RWPE1 (cell line): ENCODE results near the gene ARAF.

Source experiments
- CTCF ChIA-PET: fragments of 350-600 bp; sonication (Branson Sonifier 250); formaldehyde crosslinking; extraction: SDS; loops from one replicate; lab custom pipeline; 2021; lab: Yijun Ruan, JAX
- POLR2A ChIA-PET: fragments of 400-600 bp; formaldehyde crosslinking; extraction: SDS; loops from one replicate; lab custom pipeline; 2020; ENCODE audit warnings: antibody characterized with exemption; ENCODE audit not compliant: low non-redundant PET; lab: Yijun Ruan, JAX
- DNase-seq: peaks from one replicate; pipeline ENCODE4 v3.0.0; 2012; ENCODE audit warnings: low spot score
- H3K27ac ChIP-seq: fragments of 450-650 bp; 2 replicates; pipeline ENCODE4 v1.5.1; 2017
- TF ChIP-seq, protein P1 (sequence below): fragments of 450-650 bp; conservative IDR thresholded peaks from 2 replicates; pipeline ENCODE4 v1.5.1; 2017; ENCODE audit warnings: low read depth, mild to moderate bottlenecking

ARAF gene

DNA sequence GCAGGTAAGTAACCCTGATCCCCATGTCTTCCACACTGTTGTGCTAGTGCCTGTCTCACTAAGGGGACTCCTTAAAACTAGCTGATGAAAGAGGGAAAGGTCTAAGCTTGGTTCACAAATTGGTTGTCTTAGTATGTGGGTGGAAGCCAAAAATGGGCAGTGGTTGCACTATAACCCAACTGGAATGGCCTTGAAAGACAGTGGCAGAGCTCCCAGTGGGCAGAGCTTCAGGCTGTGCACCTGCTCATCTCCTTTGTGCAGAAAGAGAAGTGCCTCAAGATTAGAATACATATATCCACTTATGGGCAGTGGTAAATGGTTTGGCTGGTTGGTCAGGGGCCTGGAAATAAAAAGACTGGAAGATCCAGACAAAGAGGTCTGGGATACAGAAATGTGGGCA, 51.4 kb downstream of the ARAF start:
- CTCF ChIA-PET = no interaction called here
- POLR2A ChIA-PET = no interaction called here

DNA sequence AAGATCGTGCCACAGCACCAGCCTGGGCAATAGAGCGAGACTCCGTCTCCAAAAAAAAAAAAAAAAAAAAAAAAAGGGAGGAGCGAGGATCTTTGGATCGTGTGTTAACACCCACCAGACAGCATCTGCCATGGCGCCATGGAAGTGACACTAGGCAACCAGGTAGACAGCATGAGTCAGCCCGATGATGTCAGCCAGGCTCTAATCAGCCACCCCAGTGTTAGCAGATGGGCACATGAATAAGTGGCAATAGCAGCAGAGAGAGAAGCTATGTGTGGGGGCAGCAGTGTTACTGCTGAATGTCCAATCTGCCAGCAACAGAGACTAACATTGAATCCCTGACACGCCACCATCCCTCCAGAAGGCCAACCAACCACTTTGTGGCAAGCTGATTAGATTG, 52.1 kb downstream of the ARAF start:
- POLR2A ChIA-PET = no interaction called here
- CTCF ChIA-PET = no interaction called here
- TF ChIP-seq, protein P1, sequence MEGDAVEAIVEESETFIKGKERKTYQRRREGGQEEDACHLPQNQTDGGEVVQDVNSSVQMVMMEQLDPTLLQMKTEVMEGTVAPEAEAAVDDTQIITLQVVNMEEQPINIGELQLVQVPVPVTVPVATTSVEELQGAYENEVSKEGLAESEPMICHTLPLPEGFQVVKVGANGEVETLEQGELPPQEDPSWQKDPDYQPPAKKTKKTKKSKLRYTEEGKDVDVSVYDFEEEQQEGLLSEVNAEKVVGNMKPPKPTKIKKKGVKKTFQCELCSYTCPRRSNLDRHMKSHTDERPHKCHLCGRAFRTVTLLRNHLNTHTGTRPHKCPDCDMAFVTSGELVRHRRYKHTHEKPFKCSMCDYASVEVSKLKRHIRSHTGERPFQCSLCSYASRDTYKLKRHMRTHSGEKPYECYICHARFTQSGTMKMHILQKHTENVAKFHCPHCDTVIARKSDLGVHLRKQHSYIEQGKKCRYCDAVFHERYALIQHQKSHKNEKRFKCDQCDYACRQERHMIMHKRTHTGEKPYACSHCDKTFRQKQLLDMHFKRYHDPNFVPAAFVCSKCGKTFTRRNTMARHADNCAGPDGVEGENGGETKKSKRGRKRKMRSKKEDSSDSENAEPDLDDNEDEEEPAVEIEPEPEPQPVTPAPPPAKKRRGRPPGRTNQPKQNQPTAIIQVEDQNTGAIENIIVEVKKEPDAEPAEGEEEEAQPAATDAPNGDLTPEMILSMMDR = no peak
- no peak for DNase-seq
- no peak overlapping the region for H3K27ac ChIP-seq

More for the DNA sequence above, 51.4 kb downstream of the ARAF start:
- no peak for DNase-seq
- no peak overlapping the region for H3K27ac ChIP-seq
- TF ChIP-seq, protein P1 = no peak

DNA sequence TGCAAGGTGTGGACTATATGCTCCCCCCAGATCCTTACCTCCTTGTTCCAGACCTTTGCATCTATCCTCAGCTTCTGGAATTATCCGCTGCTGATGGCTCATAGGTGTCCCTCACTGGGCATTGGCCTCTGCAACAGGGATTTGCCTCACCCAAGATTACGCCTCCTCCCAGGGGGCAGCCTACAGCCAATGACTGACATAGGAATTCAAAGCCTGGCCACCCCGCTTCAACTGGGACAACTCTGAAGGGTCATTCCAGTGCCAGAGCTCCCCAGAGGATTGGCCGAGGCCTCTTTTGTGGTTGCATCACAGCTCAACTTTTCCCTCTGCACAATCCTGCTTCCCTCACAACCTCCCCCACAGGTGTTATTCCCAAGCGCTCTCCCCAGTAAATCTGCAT, 53.6 kb downstream of the ARAF start:
- ChIA-PET CTCF (interaction anchor here (0.5 to 0.7 kb wide), 2 partner anchors 10 to 14 kb away, joined by 3 to 4 read pairs; no protein-coding TSS in a partner anchor), POLR2A (no interaction called here)
- no peak overlapping the region for H3K27ac ChIP-seq
- no peak for DNase-seq
- TF ChIP-seq, protein P1 = no peak

DNA sequence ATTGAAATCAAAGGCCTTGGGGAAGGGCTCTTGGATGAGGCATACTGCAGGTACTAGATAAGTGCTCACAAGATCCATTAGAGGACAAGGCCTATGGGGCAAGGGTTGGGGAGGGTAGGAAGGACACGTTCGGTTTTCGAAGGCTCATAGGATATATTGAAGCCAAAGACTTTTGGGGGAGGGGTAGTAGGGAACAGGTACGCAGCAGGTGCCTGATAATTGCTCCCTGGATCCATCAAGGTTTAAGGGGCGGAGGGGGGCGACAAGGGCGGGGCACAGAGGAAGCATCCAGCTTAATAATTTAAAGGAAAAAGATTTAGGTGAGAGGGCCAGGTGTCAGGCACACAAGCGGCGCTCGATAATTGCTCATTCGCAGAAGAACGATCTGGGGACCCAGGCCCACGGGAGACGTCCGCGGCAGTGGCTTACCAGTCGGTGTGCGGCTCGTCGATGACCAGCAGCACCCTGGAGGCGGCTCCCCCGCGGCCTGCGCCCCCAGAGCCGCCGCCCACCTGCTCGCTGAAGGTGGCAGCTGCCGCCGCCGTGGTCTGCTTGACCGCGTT, 58.0 kb downstream of the ARAF start:
- POLR2A ChIA-PET = no interaction called here
- H3K27ac ChIP-seq = no peak overlapping the region
- CTCF ChIA-PET = no interaction called here
- no peak for DNase-seq
- TF ChIP-seq, protein P1 = no peak

DNA sequence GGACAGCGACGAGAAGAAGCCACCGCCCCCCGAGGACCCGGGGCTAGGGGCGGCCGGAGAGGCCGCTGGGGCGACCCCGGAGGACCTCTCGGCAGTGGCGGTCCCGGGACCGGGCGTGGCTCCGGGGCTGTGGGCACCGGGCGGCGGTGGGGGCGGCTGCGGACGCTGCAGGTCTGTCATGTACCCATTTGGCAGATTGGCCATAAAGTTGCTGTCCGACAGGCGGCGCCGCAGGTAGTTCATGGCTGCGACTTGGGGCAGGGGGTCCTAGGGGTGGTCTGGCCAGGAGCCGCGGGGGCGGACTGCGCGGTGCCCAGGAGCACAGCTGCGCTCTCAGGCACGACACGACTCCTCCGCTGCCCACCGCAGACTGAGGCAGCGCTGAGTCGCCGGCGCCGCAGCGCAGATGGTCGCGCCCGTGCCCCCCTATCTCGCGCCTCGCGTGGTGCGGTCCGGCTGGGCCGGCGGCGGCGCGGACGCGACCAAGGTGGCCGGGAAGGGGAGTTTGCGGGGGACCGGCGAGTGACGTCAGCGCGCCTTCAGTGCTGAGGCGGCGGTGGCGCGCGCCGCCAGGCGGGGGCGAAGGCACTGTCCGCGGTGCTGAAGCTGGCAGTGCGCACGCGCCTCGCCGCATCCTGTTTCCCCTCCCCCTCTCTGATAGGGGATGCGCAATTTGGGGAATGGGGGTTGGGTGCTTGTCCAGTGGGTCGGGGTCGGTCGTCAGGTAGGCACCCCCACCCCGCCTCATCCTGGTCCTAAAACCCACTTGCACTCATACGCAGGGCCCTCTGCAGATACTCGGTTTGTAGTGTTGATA, 58.7 kb downstream of the ARAF start, which contains the start of gene SYN1:
SYN1 (minus strand) TSS at position 372 of the 817 bp plus-strand sequence; CDS start at position 243, 129 bp downstream.
- CTCF ChIA-PET = interaction anchor here (0.7 kb wide), 1 partner anchor 23 kb away, joined by 3 read pairs; no protein-coding TSS in a partner anchor
- no peak within 1 kb of the TSS for H3K27ac ChIP-seq
- peak; percentile 81 for DNase-seq
- POLR2A ChIA-PET = no interaction called here
- TF ChIP-seq, protein P1 = no peak

DNA sequence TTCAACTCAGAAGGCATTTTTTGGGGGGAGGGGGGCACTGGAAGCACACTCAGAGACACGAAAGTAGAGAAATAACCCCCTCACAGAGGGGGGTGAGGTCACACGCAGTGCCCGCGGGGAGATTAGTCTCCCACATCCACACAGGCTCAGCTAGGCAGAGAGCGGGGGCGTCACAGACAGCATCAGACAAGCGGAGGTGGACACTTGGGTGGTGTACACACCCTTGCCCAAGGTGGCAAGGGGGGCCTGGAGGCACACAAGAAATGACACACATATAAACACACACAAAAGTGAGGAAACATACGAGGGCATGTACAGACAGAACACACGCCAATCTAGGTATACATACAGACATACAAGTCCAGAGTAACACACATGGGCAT, 59.3 kb downstream of the ARAF start:
- TF ChIP-seq, protein P1 = no peak
- POLR2A ChIA-PET = no interaction called here
- CTCF ChIA-PET = interaction anchor here (0.7 kb wide), 1 partner anchor 24 kb away, joined by 3 read pairs; no protein-coding TSS in a partner anchor

More for the DNA sequence above, 59.3 kb downstream of the ARAF start:
- no peak for DNase-seq
- no peak overlapping the region for H3K27ac ChIP-seq
